ENCODE results near the gene MPG.

The MPG gene

DNA sequence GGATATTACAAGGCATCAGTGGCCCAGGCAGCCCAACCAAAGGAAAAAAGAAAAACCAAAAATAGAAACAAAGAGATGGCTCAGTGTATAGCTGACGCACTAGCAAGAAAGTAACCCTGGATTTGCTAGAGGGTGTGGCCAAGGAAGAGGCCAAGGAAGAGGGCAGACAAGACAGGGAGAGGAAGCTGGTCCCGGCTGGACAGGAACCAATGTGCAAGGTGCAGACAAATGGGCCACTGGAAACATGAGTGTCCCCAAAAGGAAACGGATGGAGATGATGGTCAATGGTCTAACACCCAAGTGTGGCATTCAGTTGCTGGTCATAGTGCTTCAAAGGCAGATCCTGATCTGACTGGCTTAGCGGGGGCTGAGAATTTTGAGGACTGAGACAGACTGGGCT lies 35.3 kb upstream of the MPG start:
- no peaks in the 10 kb centered on the region for H3K27me3 ChIP-seq (ENCODE audit: control insufficient read depth, low read length)
- TF ChIP-seq EZH2phosphoT487 (IDR thresholded peaks at IDR 0.05; ENCODE audit: borderline replicate concordance, low read length): no peak
- no peak for TF ChIP-seq CTCF (IDR thresholded peaks at IDR 0.05; ENCODE audit: low read depth, low read length, poor library complexity, severe bottlenecking)
- no peaks in the 10 kb centered on the region for H3K9me2 ChIP-seq (replicated peaks; ENCODE audit: control insufficient read depth, low read length)
- peaks cover 79% of the 10 kb centered on the region for H3K36me3 ChIP-seq (ENCODE audit: control insufficient read depth, low read length)
- H3K79me2 ChIP-seq (ENCODE audit: control insufficient read depth, low read length): peaks cover 38% of the 10 kb centered on the region
- peaks cover 25% of the 10 kb centered on the region for H3K4me1 ChIP-seq (ENCODE audit: control insufficient read depth, low read length)
- H3K4me2 ChIP-seq (ENCODE audit: low read length): no peak overlapping the region
- no peak overlapping the region for H3K27ac ChIP-seq (ENCODE audit: low read depth, low read length)
- no peak overlapping the region for H3K4me3 ChIP-seq (ENCODE audit: low read length)
- no peaks in the 10 kb centered on the region for H3K9me3 ChIP-seq (ENCODE audit: control insufficient read depth, insufficient read depth, low read length)
- peaks cover 14% of the 10 kb centered on the region; the same call in 1 of the 2 replicates for H4K20me1 ChIP-seq (ENCODE audit: control insufficient read depth, insufficient read depth, low read depth, low read length)
- no peaks in the 10 kb centered on the region for H3F3A ChIP-seq (ENCODE audit: control insufficient read depth, insufficient read depth)

GRCh38 chr16:43294-43693 lies 34.7 kb upstream of the MPG start:
- H3K27me3 ChIP-seq (ENCODE audit: control insufficient read depth, low read length): no peaks in the 10 kb centered on the region
- H3K9me2 ChIP-seq (replicated peaks; ENCODE audit: control insufficient read depth, low read length): no peaks in the 10 kb centered on the region
- no peak overlapping the region for H3K4me3 ChIP-seq (ENCODE audit: low read length)
- peaks cover 19% of the 10 kb centered on the region for H3K4me1 ChIP-seq (ENCODE audit: control insufficient read depth, low read length)
- H3K27ac ChIP-seq (ENCODE audit: low read depth, low read length): no peak overlapping the region
- peaks cover 41% of the 10 kb centered on the region for H3K79me2 ChIP-seq (ENCODE audit: control insufficient read depth, low read length)
- H3F3A ChIP-seq (ENCODE audit: control insufficient read depth, insufficient read depth): no peaks in the 10 kb centered on the region
- H3K9me3 ChIP-seq (ENCODE audit: control insufficient read depth, insufficient read depth, low read length): no peaks in the 10 kb centered on the region
- TF ChIP-seq CTCF (IDR thresholded peaks at IDR 0.05; ENCODE audit: low read depth, low read length, poor library complexity, severe bottlenecking) (no peak), EZH2phosphoT487 (IDR thresholded peaks at IDR 0.05; ENCODE audit: borderline replicate concordance, low read length) (no peak)
- H4K20me1 ChIP-seq (ENCODE audit: control insufficient read depth, insufficient read depth, low read depth, low read length): peaks cover 14% of the 10 kb centered on the region; the same call in 1 of the 2 replicates
- no peak overlapping the region for H3K4me2 ChIP-seq (ENCODE audit: low read length)
- H3K36me3 ChIP-seq (ENCODE audit: control insufficient read depth, low read length): peaks cover 78% of the 10 kb centered on the region

GRCh38 chr16:44655-45054 lies 33.4 kb upstream of the MPG start:
- peaks cover 49% of the 10 kb centered on the region for H3K79me2 ChIP-seq (ENCODE audit: control insufficient read depth, low read length)

More at GRCh38 chr16:44655-45054, 33.4 kb upstream of the MPG start:
- Histone ChIP-seq H3K9me2 (replicated peaks; ENCODE audit: control insufficient read depth, low read length) (no peaks in the 10 kb centered on the region), H3K4me2 (ENCODE audit: low read length) (no peak overlapping the region), H3K27me3 (ENCODE audit: control insufficient read depth, low read length) (no peaks in the 10 kb centered on the region), H3F3A (ENCODE audit: control insufficient read depth, insufficient read depth) (no peaks in the 10 kb centered on the region), H3K4me1 (ENCODE audit: control insufficient read depth, low read length) (peaks cover 7% of the 10 kb centered on the region; the same call in 1 of the 2 replicates), H3K27ac (ENCODE audit: low read depth, low read length) (no peak overlapping the region), H3K4me3 (ENCODE audit: low read length) (no peak overlapping the region), H4K20me1 (ENCODE audit: control insufficient read depth, insufficient read depth, low read depth, low read length) (peaks cover 9% of the 10 kb centered on the region; the same call in 1 of the 2 replicates), H3K36me3 (ENCODE audit: control insufficient read depth, low read length) (peaks cover 73% of the 10 kb centered on the region), H3K9me3 (ENCODE audit: control insufficient read depth, insufficient read depth, low read length) (no peaks in the 10 kb centered on the region)
- TF ChIP-seq EZH2phosphoT487 (IDR thresholded peaks at IDR 0.05; ENCODE audit: borderline replicate concordance, low read length) (no peak), CTCF (IDR thresholded peaks at IDR 0.05; ENCODE audit: low read depth, low read length, poor library complexity, severe bottlenecking) (no peak)

All from DOHH2 (cell line).